GM12873 (cell line): ENCODE data around the gene MED26.

Experiments
- CTCF ChIP-seq: IDR thresholded peaks from 2 replicates; pipeline ENCODE4 v1.5.1; 2012; ENCODE audit warnings: low read depth, mild to moderate bottlenecking, moderate library complexity, low read length, control low read depth; ENCODE audit not compliant: insufficient read depth; ENCODE audit errors: missing control alignments

The MED26 gene

GRCh38 chr19:16637535-16637934, 9.5 kb upstream of the MED26 start:
- TF ChIP-seq CTCF, result no peak

- TF ChIP-seq CTCF, result no peak
These were observed 3.5 kb upstream of the MED26 start for GRCh38 chr19:16631465-16631864.

- TF ChIP-seq CTCF, result no peak
These were observed 1.1 kb upstream of the MED26 start for GRCh38 chr19:16628984-16629691.

GRCh38 chr19:16627928-16628182, 149 bp downstream of the MED26 start:
- TF ChIP-seq CTCF, result no peak

- no peak for TF ChIP-seq CTCF
These were observed 644 bp downstream of the MED26 start for GRCh38 chr19:16627193-16627927.

GRCh38 chr19:16626796-16627192, 1.2 kb downstream of the MED26 start:
- no peak for TF ChIP-seq CTCF

GRCh38 chr19:16625163-16625958, 2.6 kb downstream of the MED26 start:
- no peak for TF ChIP-seq CTCF
